H9 (cell line): ENCODE results near the gene DNTT. TPM values are rescaled to one million over a fixed set of nuclear protein-coding genes. Genes with fewer than 3 reads are reported as not detected.

ENCODE experiments used
- DNase-seq: peaks from one replicate; pipeline ENCODE4 v3.0.0-alpha.2; 2017
- H2AFZ ChIP-seq: one replicate; pipeline ENCODE4 v1.6.1; 2013; ENCODE audit warnings: mild to moderate bottlenecking, low read length, control low read depth, moderate library complexity
- H2AK5ac ChIP-seq: 2 replicates; pipeline ENCODE4 v1.6.1; 2013; ENCODE audit warnings: low read length, control low read depth, mixed read lengths; ENCODE audit not compliant: insufficient read length
- H2BK120ac ChIP-seq: one replicate; pipeline ENCODE4 v1.6.1; 2013; ENCODE audit warnings: low read depth, mild to moderate bottlenecking, low read length, control low read depth, inconsistent platforms; ENCODE audit not compliant: poor library complexity, severe bottlenecking
- H2BK12ac ChIP-seq: 2 replicates; pipeline ENCODE4 v1.6.1; 2013; ENCODE audit warnings: low read length, control low read depth, mixed read lengths, low read depth; ENCODE audit not compliant: insufficient read length
- H2BK15ac ChIP-seq: 2 replicates; pipeline ENCODE4 v1.6.1; 2013; ENCODE audit warnings: low read depth, low read length, control low read depth
- H2BK20ac ChIP-seq: one replicate; pipeline ENCODE4 v1.6.1; 2013; ENCODE audit warnings: low read depth, mild to moderate bottlenecking, low read length, control low read depth, inconsistent platforms; ENCODE audit not compliant: poor library complexity, severe bottlenecking
- H2BK5ac ChIP-seq: 2 replicates; pipeline ENCODE4 v1.6.1; 2013; ENCODE audit warnings: low read length, control low read depth, mixed read lengths; ENCODE audit not compliant: insufficient read length
- H3K14ac ChIP-seq: 2 replicates; pipeline ENCODE4 v1.6.1; 2013; ENCODE audit warnings: low read length, control low read depth; ENCODE audit not compliant: insufficient read depth
- H3K18ac ChIP-seq: 2 replicates; pipeline ENCODE4 v1.6.1; 2013; ENCODE audit warnings: low read depth, mild to moderate bottlenecking, mixed read lengths, low read length, control low read depth; ENCODE audit not compliant: insufficient read length
- H3K23ac ChIP-seq: 2 replicates; pipeline ENCODE4 v1.6.1; 2013; ENCODE audit warnings: low read length, control low read depth, mixed read lengths, low read depth; ENCODE audit not compliant: insufficient read length
- H3K23me2 ChIP-seq: 2 replicates; pipeline ENCODE4 v1.6.1; 2013; ENCODE audit warnings: low read depth, mild to moderate bottlenecking, mixed read lengths, low read length, control low read depth; ENCODE audit not compliant: insufficient read length, poor library complexity, severe bottlenecking
- H3K27ac ChIP-seq: 2 replicates; pipeline ENCODE4 v1.5.1; 2013; ENCODE audit warnings: low read length, control low read depth, mixed read lengths, low read depth; ENCODE audit not compliant: insufficient read length
- H3K27me3 ChIP-seq: 2 replicates; pipeline ENCODE4 v1.6.1; 2013; ENCODE audit warnings: low read length, control low read depth, inconsistent platforms; ENCODE audit not compliant: insufficient read depth
- H3K4ac ChIP-seq: 2 replicates; pipeline ENCODE4 v1.6.1; 2013; ENCODE audit warnings: low read depth, mild to moderate bottlenecking, control low read depth, inconsistent platforms, low read length, moderate library complexity
- H3K4me1 ChIP-seq: 2 replicates; pipeline ENCODE4 v1.6.1; 2013; ENCODE audit warnings: low read length, control low read depth, inconsistent platforms; ENCODE audit not compliant: insufficient read depth
- H3K4me2 ChIP-seq: 2 replicates; pipeline ENCODE4 v1.6.1; 2013; ENCODE audit warnings: low read length, control low read depth, mixed read lengths; ENCODE audit not compliant: insufficient read length, insufficient read depth
- H3K56ac ChIP-seq: 2 replicates; pipeline ENCODE4 v1.6.1; 2013; ENCODE audit warnings: low read depth, mild to moderate bottlenecking, mixed read lengths, low read length, control low read depth; ENCODE audit not compliant: insufficient read length
- H3K79me1 ChIP-seq: 2 replicates; pipeline ENCODE4 v1.6.1; 2013; ENCODE audit warnings: low read depth, mild to moderate bottlenecking, moderate library complexity, low read length, control low read depth, inconsistent platforms; ENCODE audit not compliant: insufficient read depth, poor library complexity, severe bottlenecking
- H3K79me2 ChIP-seq: 2 replicates; pipeline ENCODE4 v1.6.1; 2013; ENCODE audit warnings: low read length, control low read depth, inconsistent platforms; ENCODE audit not compliant: insufficient read depth
- H3K9ac ChIP-seq: 2 replicates; pipeline ENCODE4 v1.6.1; 2013; ENCODE audit warnings: low read length, control low read depth, mixed read lengths; ENCODE audit not compliant: insufficient read length; ENCODE audit errors: extremely low read depth
- H3K9me3 ChIP-seq: one replicate; pipeline ENCODE4 v1.6.1; 2013; ENCODE audit warnings: low read depth, low read length, inconsistent platforms; ENCODE audit not compliant: control insufficient read depth
- H3T11ph ChIP-seq: one replicate; pipeline ENCODE4 v1.6.1; 2013; ENCODE audit warnings: mild to moderate bottlenecking, low read length, control low read depth, inconsistent platforms
- H4K20me1 ChIP-seq: one replicate; pipeline ENCODE4 v1.6.1; 2013; ENCODE audit not compliant: control insufficient read depth, insufficient read length, insufficient read depth
- H4K5ac ChIP-seq: 2 replicates; pipeline ENCODE4 v1.6.1; 2013; ENCODE audit warnings: low read depth, mild to moderate bottlenecking, mixed read lengths, low read length, control low read depth; ENCODE audit not compliant: insufficient read length
- H4K8ac ChIP-seq: replicated peaks from 2 replicates; pipeline ENCODE4 v1.6.1; 2013; ENCODE audit warnings: low read length, control low read depth, mixed read lengths, low read depth; ENCODE audit not compliant: insufficient read length
- H4K91ac ChIP-seq: 2 replicates; pipeline ENCODE4 v1.6.1; 2013; ENCODE audit warnings: low read depth, mild to moderate bottlenecking, moderate library complexity, mixed read lengths, low read length, control low read depth; ENCODE audit not compliant: insufficient read length
- H3K27ac Mint-ChIP-seq, 3 experiments: 2 replicates in 2 of 3; 3 replicates in 1 of 3; pipeline ENCODE4 v1.8.0; 2020 to 2021; ENCODE audit warnings: mixed read lengths in 3 of 3, mild to moderate bottlenecking in 1 of 3, moderate library complexity in 1 of 3
- H3K27me3 Mint-ChIP-seq: 2 replicates; pipeline ENCODE4 v1.8.0; 2021; ENCODE audit warnings: low read depth, mild to moderate bottlenecking, moderate library complexity, mixed read lengths
- H3K36me3 Mint-ChIP-seq, 3 experiments: 2 replicates in 2 of 3; 3 replicates in 1 of 3; pipeline ENCODE4 v1.8.0; 2020 to 2021; ENCODE audit warnings: low read depth in 3 of 3, mixed read lengths in 3 of 3; ENCODE audit not compliant: insufficient read depth in 1 of 3
- H3K4me1 Mint-ChIP-seq, 2 experiments: 2 replicates each; pipeline ENCODE4 v1.8.0; 2020; ENCODE audit warnings: mixed read lengths in 2 of 2
- H3K4me3 Mint-ChIP-seq, 2 experiments: 2 replicates in 1 of 2; 3 replicates in 1 of 2; pipeline ENCODE4 v1.8.0; 2020 to 2021; ENCODE audit warnings: mild to moderate bottlenecking in 2 of 2, mixed read lengths in 2 of 2, moderate library complexity in 1 of 2
- H3K9me3 Mint-ChIP-seq, 2 experiments: 2 replicates in 1 of 2; 3 replicates in 1 of 2; pipeline ENCODE4 v1.8.0; 2020; ENCODE audit warnings: mild to moderate bottlenecking in 2 of 2, mixed read lengths in 2 of 2, moderate library complexity in 1 of 2
- WGBS: extraction: QIAGEN DNeasy Blood & Tissue Kit; methylation state at CpG from one replicate; pipeline ENCODE4 v1.1.7; 2013; ENCODE audit warnings: missing lambda C conversion rate, low lambda C conversion rate, mixed read lengths; ENCODE audit not compliant: insufficient read length; ENCODE audit errors: extremely low coverage; 5-methylcytosine and 5-hydroxymethylcytosine counted together
- total RNA-seq: library from RNA; stranded (reverse); gene quantifications from 2 replicates; pipeline ENCODE4 v1.2.1, GENCODE V29; 2021
- TF ChIP-seq, protein P1 (sequence below): fragments of 200-600 bp; sonication (generic); conservative IDR thresholded peaks from 3 replicates; pipeline ENCODE4 v1.8.0; 2021; ENCODE audit warnings: antibody characterized with exemption, mild to moderate bottlenecking

DNTT gene
- total RNA-seq, 1 experiment from 2014 or later = not detected

DNA sequence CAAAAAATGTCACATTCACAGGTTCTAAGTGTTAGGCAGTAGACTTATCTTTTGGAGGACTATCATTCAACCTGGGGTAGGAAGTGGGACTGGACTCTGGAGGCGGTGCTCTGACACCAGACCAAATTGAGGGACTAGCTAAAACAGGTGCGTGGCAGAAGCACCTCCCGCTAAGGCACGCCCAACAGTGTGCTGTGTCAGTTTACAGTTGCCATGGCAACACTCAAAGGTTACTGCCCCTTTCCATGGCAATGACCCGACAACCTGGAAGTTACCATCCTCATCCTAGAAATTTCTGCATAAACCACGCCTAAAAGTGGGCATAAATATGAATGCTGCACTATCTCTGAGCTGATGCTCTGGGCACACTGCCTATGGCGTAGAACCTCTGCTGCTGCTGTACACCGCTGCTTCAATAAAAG, 18.9 kb upstream of the DNTT start:
- Histone ChIP-seq H3K4me1 (peaks cover 3% of the 10 kb centered on the region), H3K18ac (no peak overlapping the region), H2BK20ac (no peak overlapping the region), H4K5ac (no peak overlapping the region), H3K23ac (no peak overlapping the region), H3K27ac (no peak overlapping the region), H2AK5ac (no peak overlapping the region), H3K9ac (no peak overlapping the region), H3K23me2 (no peaks in the 10 kb centered on the region), H3T11ph (no peak overlapping the region), H4K8ac (no peak overlapping the region), H4K20me1 (no peaks in the 10 kb centered on the region), H4K91ac (no peak overlapping the region), H2BK120ac (no peak overlapping the region), H3K79me1 (no peaks in the 10 kb centered on the region), H3K4me2 (no peak overlapping the region), H3K9me3 (no peaks in the 10 kb centered on the region), H2BK15ac (no peak overlapping the region), H2BK12ac (no peak overlapping the region), H3K14ac (no peak overlapping the region), H3K56ac (no peak overlapping the region), H2AFZ (no peak overlapping the region), H2BK5ac (no peak overlapping the region), H3K27me3 (no peaks in the 10 kb centered on the region), H3K4ac (no peak overlapping the region), H3K79me2 (no peaks in the 10 kb centered on the region)
- peaks cover 10 to 19% of the 10 kb centered on the region in 2 experiments for H3K4me1 Mint-ChIP-seq
- H3K9me3 Mint-ChIP-seq = no peaks in the 10 kb centered on the region
- TF ChIP-seq, protein P1, sequence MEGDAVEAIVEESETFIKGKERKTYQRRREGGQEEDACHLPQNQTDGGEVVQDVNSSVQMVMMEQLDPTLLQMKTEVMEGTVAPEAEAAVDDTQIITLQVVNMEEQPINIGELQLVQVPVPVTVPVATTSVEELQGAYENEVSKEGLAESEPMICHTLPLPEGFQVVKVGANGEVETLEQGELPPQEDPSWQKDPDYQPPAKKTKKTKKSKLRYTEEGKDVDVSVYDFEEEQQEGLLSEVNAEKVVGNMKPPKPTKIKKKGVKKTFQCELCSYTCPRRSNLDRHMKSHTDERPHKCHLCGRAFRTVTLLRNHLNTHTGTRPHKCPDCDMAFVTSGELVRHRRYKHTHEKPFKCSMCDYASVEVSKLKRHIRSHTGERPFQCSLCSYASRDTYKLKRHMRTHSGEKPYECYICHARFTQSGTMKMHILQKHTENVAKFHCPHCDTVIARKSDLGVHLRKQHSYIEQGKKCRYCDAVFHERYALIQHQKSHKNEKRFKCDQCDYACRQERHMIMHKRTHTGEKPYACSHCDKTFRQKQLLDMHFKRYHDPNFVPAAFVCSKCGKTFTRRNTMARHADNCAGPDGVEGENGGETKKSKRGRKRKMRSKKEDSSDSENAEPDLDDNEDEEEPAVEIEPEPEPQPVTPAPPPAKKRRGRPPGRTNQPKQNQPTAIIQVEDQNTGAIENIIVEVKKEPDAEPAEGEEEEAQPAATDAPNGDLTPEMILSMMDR = no peak
- H3K4me3 Mint-ChIP-seq = no peak overlapping the region
- peak overlapping the region in 1 of 3 experiments; percentile 71; a peak in 2 of 7 replicates for H3K27ac Mint-ChIP-seq
- H3K36me3 Mint-ChIP-seq = no peaks in the 10 kb centered on the region
- WGBS = no CpG with 5 or more reads among the region's 8 CpGs
- peak; percentile 83 for DNase-seq
- no peaks in the 10 kb centered on the region for H3K27me3 Mint-ChIP-seq
